ENCODE data around the gene MADCAM1. TPM values are rescaled to one million over a fixed set of nuclear protein-coding genes. Genes with fewer than 3 reads are reported as not detected.

The MADCAM1 gene
- total and polyA plus RNA-seq, 2 experiments from 2014 or later, result 2.9 to 4.0 TPM

- no peaks in the 10 kb centered on the region for H3K36me3 ChIP-seq (replicated peaks; ENCODE audit: insufficient read depth, low read depth)
- H3K9me3 ChIP-seq (ENCODE audit: low read depth), result no peaks in the 10 kb centered on the region
- no peaks in the 10 kb centered on the region for H4K20me1 ChIP-seq (ENCODE audit: insufficient read depth, poor library complexity, severe bottlenecking)
- TF ChIP-seq CTCF (IDR thresholded peaks at IDR 0.05; ENCODE audit: poor library complexity) (peak; percentile 98), EZH2phosphoT487 (IDR thresholded peaks at IDR 0.05; ENCODE audit: low read depth, severe bottlenecking, unreplicated experiment) (no peak)
- H3K4me1 ChIP-seq (ENCODE audit: insufficient read depth), result peaks cover 27% of the 10 kb centered on the region
- no peaks in the 10 kb centered on the region for H3K27me3 ChIP-seq
- DNase-seq (ENCODE audit: low spot score), result peak; percentile 100
- no peaks in the 10 kb centered on the region for H3K9me2 ChIP-seq (replicated peaks; ENCODE audit: insufficient read depth)
- H3K4me3 ChIP-seq, result peak overlapping the region; percentile 41
- peak overlapping the region; percentile 87 for H2AFZ ChIP-seq
- peak overlapping the region; percentile 74 for H3K4me2 ChIP-seq
- H3K27ac ChIP-seq, result peak overlapping the region; percentile 81
- peaks cover 21% of the 10 kb centered on the region for H3K79me2 ChIP-seq
- WGBS (ENCODE audit: low lambda C conversion rate, missing lambda C conversion rate), result 8% methylated on average over 47 of the region's 48 CpGs
Observed at GRCh38 chr19:506404-507285, 10.4 kb downstream of the MADCAM1 start.

DNA sequence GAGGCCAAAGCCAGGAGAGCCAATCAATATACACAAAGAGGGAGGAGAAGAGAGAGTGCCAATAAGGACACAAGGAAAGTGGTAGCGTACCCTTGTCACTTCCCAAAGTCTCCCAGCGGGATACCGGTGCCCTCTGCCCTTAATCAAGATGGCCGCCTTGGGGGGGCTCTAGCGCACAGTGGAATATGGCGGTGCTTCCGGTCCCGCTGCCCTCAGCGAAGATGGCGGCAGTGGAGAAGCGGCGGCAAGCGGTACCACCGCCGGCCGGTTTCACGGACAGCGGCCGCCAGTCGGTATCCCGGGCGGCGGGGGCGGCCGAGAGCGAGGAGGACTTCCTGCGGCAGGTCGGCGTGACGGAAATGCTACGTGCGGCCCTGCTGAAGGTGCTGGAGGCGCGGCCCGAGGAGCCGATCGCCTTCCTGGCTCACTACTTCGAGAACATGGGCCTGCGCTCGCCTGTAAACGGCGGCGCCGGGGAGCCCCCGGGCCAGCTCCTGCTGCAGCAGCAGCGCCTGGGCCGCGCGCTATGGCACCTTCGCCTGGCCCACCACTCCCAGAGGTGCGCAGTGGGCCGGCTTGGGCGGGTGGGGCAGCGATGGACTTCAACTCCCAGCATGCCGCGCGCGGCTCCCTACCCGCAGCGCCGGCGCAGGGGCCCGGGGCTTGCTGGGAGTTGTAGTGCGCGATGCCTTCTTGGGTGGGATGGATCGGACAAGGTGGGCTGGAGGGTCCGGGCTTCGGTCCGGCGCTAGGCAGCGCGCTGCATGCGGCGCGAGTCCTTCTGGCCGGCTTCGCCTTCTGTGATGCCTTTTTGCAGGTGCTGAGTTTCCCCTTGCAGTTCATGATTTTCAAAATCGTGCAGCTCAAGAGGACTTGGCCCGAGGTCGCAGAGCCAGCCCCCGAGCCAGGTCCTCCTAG is 11.3 kb downstream of the MADCAM1 start, which contains the start of gene TPGS1:
TSS of gene TPGS1 (plus strand) at position 212 of the 918 bp plus-strand sequence. CDS start at position 222, 10 bp downstream.
- H2AFZ ChIP-seq, result peak within 1 kb of the TSS; percentile 87

More for the DNA sequence above, 11.3 kb downstream of the MADCAM1 start, which contains the start of gene TPGS1:
- 2% methylated on average over 77 of the region's 81 CpGs for WGBS (ENCODE audit: low lambda C conversion rate, missing lambda C conversion rate)
- Histone ChIP-seq H3K79me2 (peaks cover 21% of the 10 kb centered on the region), H4K20me1 (ENCODE audit: insufficient read depth, poor library complexity, severe bottlenecking) (no peaks in the 10 kb centered on the region), H3K27me3 (no peaks in the 10 kb centered on the region), H3K9me3 (ENCODE audit: low read depth) (no peaks in the 10 kb centered on the region), H3K4me2 (peak within 1 kb of the TSS; percentile 90), H3K4me3 (peak within 1 kb of the TSS; percentile 84), H3K27ac (peak within 1 kb of the TSS; percentile 81), H3K4me1 (ENCODE audit: insufficient read depth) (peaks cover 29% of the 10 kb centered on the region), H3K9me2 (replicated peaks; ENCODE audit: insufficient read depth) (no peaks in the 10 kb centered on the region), H3K36me3 (replicated peaks; ENCODE audit: insufficient read depth, low read depth) (no peaks in the 10 kb centered on the region)
- peak; percentile 90 for DNase-seq (ENCODE audit: low spot score)
- no peak for TF ChIP-seq CTCF (IDR thresholded peaks at IDR 0.05; ENCODE audit: poor library complexity)
- TF ChIP-seq EZH2phosphoT487 (IDR thresholded peaks at IDR 0.05; ENCODE audit: low read depth, severe bottlenecking, unreplicated experiment), result no peak
- no peak for TF ChIP-seq EZH2 (IDR thresholded peaks at IDR 0.05; ENCODE audit: borderline replicate concordance)

Data from hepatocyte (in vitro differentiated cells).